HUDEP-2 (cell line): Measurements from ENCODE around the gene PAPSS2.

Source experiments
- DNase-seq, 76 experiments: peaks; one replicate each; lab custom pipeline; 2025; ENCODE audit not compliant: unreplicated experiment in 76 of 76; lab: John Stamatoyannopoulos, UW

The PAPSS2 gene

DNA sequence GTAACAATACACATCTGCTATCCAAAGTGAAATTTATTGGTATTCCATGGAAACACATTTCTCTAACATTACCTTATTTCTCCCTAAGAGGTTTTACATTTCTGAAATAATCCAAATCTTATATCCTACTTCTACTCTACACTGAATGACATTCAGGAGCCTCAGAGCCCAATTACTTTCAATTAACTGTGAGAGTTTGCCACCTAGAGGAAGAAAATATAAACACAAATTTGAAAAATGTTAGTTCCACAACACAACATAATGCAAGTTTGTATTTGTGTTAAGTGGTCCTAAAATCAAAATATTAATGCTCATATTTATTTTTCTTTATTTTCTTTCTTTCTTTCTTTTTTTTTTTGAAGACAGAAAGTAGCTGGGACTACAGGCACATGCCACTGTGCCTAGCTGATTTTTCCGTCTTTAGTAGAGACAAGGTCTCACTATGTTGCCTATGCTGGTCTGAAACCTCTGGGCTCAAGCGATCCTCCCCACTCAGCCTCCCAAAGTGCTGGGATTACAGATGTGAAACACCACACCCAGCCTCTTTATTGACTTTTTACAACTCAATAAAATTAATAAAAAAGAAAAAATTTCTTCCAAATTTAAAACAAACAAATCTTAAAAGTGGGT lies 112.3 kb downstream of the PAPSS2 start:
- DNase-seq, result peak in 7 of 76 experiments; percentile 6 to 36 (median 16)

- DNase-seq, result no peak
Observed at GRCh38 chr10:87775766-87776165, 116.1 kb downstream of the PAPSS2 start.

- DNase-seq, result no peak
Observed at GRCh38 chr10:87776328-87776727, 116.7 kb downstream of the PAPSS2 start.

- no peak for DNase-seq
Observed at GRCh38 chr10:87781545-87781944, 121.9 kb downstream of the PAPSS2 start.

DNA sequence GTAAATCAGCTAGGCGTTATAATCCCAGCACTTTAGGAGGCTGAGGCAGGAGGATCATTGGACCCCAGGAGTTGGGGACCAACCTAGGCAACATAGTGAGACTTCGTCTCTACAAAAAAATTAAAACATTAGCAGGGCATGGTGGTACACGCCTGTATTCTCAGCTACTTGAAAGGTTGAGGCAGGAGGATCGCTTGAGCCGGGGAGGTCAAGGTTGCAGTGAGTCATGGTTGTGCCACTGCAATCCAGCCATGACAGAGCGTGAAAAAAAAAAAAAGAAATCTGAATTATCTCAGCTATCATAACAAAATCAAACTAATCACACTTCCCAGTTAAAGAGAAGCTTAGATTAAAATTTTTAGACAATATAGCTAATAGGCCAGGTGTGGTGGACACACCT lies 123.0 kb downstream of the PAPSS2 start:
- DNase-seq, result no peak

GRCh38 chr10:87786421-87786820 lies 126.7 kb downstream of the PAPSS2 start:
- DNase-seq, result no peak

DNA sequence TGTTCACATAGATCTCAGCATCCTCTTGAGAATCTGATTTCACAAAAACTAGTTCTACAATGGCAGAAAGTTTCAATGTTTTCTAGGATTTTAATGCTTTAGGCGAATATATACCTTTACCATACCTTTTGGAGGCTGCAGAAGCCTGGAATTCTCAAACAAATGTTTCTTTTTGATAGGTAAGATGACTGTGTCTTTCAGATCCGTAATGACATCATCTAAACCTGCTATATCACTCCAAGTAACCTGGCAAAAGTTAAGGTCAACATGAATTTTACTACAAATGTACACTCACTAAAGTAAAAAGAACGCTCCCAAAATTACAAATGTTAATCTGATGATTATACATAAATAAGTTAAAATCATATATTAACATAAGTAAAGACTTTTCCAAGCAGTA lies 130.5 kb downstream of the PAPSS2 start:
- DNase-seq, result no peak

DNA sequence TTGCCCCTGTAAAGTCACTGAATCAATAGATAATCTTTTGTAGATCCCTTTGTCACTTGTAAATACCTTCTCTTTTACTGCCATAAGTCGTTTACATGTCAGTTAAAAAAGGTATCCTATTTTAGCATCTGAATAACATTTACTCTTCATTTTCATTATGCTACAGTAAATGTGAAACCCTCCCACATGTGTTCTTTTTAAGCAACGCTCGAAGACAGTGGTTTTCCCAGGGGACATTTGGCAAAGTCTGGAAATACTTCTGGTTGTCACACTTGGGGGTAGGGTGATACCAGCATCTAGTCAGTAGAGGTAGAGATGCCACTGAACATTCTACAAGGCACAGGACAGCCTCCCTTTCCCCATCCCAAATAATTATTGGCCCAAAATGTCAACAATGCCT lies 134.6 kb downstream of the PAPSS2 start:
- DNase-seq, result no peak
